ENCODE results near the gene SNIP1.
"Not testable (repeated sequence)": the region's sequence is repeated elsewhere in the genome, so short reads cannot be mapped to it uniquely, and the experiment has no call there.

SNIP1 gene

DNA sequence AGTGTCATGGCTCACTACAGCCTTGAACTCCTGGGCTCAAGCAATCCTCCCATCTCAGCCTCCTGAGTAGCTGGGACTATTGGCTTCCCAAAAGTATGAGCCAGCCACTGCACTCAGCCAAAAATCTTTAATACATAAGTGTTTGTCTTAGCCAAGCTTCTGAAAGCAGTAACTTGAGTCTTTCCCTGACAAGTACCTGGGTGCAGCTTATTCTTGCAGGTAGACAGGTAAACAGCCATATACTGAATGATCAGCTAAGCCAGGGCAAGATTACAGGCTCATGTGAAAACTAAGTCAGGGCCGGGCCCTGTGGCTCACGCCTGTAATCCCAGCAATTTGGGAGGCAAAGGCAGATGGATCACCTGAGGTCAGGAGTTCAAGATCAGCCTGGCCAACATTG lies 47.4 kb downstream of the SNIP1 start:
- no peak for DNase-seq

DNA sequence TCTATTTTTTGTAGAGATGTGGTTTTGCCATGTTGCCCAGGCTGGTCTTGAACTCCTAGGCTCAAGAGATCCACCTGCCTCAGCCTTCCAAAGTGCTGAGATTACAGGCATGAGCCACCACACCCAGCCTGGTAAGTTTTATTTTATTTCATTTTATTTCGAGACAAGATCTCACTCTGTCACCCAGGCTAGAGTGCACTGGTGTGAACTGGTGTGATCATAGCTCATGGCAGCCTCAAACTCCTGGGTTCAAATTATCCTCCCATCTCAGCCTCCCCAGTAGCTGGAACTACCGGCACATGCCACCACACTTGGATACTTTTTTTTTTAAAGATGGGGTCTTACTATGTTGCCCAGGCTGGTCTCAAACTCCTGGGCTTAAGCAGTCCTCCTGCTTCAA lies 51.3 kb downstream of the SNIP1 start:
- not testable (repeated sequence) for DNase-seq

DNA sequence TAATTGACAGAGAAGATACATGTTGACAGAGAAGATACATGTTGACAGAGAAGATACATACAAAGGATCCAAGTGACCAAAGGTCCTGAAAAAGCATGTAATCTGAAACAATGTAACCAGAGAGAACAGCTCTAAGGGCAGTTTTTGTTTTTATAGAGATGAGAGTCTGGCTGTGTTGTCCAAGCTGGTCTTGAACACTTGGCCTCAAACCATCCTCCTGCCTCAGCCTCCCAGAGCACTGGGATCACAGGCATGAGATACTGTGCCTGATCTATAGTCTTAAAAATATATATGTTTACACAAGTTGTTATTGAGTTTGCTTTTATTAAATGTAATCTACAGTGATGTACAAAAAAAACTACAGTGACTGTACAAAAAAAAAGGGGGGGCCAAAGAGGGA lies 52.0 kb downstream of the SNIP1 start:
- DNase-seq: no peak

DNA sequence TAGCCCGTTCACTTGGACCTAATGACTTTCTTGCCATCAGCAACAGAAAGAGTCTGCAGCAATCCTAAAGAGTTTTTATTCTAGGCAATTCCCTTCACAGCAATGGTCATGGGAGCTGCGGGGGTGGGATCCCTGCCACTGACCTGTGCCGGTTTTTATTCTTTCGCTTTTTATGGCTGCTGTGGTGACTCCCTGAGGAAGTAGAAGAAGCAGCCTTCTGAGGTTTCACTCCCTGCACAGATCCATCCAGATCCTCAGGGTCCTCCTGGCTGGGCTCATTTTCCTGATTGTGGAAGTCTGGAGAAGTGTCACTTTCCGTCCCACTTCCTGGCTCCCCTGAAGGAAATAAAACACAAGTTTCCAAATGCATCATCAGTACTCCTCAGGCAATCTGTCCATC lies 52.4 kb downstream of the SNIP1 start:
- DNase-seq: no peak

DNA sequence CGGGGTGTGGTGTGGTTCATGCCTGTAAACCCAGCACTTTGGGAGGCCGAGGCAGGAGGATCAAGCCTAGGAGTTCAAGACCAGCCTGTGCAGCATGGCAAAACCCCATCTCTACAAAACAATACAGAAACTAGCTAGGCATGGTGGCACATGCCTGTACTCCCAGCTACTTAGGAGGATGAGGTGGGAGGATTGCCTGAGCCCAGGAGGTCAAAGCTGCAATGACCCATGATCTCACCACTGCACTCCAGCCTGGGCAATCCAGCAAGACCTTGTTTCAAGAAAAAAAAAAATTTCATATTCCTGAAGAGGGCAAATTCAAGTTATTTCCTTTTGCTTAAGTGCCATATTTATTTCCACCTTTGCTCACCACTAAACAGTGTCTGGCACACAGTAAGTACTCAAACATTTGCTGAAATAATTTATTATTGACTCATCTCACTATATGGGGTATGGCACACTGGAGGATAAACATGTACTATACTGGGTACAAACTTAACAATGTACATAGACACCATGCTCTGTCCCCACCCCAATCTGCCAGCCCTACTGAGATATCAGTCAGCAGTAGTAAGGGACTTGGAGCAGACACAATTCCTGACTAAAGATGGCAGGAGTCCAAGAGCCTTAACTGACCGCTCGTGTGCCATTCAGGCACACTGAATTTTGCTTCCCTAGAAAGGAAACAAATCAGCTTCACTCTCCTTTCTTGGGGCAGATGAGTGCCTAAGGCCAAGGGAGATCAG lies 55.0 kb downstream of the SNIP1 start:
- no peak for DNase-seq

DNA sequence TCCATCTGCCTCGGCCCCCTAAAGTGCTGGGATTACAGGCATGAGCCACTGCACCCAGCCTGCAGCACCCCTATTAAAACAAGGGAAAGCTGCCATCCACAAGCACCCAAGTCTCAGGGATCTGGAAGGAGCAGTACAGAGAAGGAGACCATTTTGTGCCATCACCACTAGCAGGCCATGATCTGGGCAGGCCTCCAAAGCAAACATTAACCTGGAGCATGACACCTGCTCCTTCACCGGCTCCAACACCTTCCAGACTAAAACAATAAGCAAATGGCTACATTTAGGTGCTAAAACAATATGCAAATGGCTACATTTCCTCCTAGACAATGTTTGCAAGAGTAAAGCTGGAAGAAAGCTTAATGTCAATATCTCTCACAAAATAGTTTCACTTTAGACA lies 56.3 kb downstream of the SNIP1 start:
- no peak for DNase-seq

DNA sequence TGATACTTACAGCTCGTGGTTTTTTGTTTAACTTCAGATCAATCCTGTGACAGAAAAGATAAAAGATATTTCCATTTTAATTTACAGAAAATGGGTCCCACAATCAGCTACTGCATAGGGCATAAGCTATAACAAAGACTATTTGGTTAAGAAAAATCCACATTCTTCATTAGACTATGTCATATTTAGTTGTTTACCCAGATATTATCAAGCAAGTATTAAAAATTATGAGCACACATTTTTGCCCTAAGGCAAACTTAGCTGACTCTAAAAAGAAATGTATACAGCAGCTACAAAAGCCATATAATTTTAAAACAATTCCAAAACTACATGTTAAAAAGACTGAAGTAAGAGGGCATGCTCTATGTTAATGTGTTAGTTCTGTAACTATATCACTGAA lies 58.2 kb downstream of the SNIP1 start:
- DNase-seq: no peak

DNA sequence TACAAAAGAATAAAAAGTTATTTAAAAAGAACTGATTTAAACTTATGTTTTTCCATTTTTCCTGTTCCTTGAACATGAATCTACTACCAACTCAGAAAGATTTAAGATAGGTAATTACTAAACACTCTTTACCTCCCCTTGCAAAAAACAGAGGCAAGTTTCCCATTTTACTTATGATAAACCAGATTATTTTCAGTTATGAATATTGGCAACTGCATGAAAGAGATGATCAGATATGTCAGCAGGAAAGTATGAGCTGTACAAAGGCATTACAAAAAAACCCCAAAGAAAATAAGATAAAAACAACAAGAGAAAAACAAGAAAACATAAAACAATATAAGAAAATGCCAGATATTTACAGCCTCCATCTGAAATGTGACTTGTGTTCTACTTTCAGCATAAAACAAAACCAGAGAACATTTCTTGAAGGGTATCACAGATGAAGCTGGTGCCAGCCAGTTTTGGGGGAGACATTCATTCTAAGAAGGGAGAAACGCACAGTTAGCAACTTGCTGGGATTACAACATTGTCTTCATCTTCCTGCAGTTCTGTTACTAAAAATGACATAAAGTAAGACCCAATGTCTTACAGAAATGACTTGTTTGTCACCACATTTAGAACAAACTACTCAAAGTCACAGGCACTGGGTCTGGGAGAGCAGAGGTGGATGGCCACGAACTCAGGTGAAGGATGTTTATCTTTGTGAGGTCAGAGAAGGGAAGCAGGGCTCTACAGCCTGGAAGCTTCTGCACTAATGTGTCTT lies 60.6 kb downstream of the SNIP1 start:
- no peak for DNase-seq

DNA sequence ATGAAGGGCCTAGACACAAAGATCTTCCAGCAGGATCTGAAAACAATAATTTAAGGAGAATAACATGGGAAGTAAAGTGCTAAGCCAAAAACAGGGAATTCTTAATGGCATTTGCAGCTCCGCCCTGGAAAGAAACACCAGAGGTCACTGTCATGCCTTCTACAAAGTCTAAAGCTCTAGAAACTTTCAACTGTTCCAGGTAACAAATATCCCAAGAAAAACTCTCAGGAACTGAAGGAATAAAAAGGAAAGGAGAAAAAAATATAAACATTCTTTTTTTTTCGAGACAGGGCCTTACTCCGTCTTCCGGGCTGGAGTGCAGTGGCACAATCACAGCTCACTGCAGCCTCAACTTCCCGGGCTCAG lies 66.5 kb downstream of the SNIP1 start:
- no peak for DNase-seq

DNA sequence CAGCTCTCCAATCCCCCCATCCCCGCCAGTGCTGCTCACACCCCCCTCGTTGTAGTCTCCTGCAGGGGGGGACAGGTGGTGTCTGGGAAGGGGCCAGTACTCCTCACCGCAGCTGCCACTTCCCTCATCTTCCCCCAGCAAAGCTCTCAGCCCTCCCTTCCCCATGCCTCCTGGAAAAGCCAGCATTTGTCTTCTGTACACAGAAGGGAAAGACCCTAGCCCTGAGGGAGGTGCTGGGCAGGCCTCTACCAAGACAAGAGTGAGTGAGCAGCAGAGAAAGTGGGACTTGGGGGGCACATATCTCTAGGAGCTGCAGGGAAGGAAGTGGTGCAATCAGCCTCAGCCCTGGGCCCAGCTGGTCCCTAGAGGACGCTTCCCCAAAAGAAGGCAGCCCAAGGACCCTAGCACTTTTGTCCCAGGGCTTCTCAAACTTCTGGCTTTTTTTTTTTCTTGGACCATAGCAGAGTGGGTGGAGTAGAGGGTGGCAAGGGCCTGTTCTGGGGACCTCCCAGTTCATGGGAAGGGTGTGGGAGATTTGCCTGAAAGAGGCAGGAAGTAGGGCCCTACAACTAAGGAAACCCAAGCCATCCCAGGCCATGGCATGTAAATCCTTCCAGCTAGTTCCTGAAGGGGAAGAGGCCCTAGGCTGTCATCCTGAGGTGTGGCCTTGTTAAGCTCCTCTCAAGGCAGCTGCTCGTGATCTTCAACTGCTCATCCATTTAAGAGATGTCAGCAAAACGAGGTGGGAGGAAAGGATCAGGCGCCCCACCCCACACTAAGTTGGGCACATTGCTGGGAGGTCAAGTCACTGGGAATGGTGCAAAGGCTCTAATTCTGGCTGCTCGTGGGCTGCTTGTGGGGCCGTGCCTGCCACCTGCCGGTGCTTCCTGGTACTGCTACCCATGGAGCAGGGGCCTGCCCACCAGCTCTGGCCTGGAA lies 67.1 kb downstream of the SNIP1 start:
- DNase-seq: peak; percentile 80

DNA sequence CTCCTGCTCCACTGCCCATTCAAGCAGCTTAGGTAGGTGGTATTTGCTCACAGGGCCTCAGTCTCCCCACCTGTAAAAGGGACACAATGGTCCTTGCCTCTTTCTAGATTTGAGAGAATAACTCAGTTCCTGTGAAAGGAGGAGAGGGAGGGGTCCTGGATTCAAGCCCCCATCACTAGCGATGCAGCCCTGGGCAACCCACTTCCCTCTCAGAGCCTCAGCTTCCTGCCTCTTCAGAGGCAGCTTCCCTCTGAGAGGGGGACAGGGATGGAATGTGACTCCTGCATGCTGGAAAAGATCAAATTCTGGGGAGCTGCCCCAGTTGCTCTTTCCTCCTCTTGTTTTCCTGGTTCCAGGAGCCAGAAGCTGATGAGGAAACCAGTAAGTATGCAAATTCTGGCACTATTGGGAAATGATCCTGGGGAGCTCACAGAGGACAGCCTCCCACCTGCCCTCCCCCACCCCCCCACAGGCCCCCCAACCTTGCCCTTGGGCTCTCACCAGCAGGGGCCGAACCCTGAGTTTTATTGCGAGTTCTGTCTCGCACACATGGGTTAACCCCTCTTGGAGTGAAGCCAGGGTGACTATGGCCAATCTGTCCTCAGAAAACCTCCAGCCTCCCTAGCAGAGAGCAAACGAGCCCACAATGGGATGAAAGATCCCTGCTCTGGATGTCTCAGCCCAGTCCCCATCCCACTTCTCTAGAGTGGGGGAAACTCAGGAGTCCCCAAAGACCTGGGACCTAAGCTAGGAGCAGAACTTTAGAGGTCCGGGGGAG lies 68.0 kb downstream of the SNIP1 start:
- no peak for DNase-seq

All from stimulated activated CD4-positive, alpha-beta T cell treated with anti-CD3 and anti-CD28 coated beads, Interleukin-4, amount 100 ng/mL, for 24 hours (primary cell).